Esophagus squamous epithelium (tissue), 4 donors: ENCODE measurements around the gene ZNF333.

Experiments
- CTCF ChIP-seq, 6 experiments: fragments of 450-650 bp in 4 of 6; fragments of 200-600 bp in 2 of 6; sonication (generic) in 2 of 6; IDR thresholded peaks; one replicate each; pipeline ENCODE4 v1.5.1; 2016 to 2019; ENCODE audit warnings: antibody characterized with exemption in 6 of 6, mild to moderate bottlenecking in 4 of 6, moderate library complexity in 4 of 6
- POLR2A ChIP-seq, 4 donors: fragments of 450-650 bp; IDR thresholded peaks; one replicate each; pipeline ENCODE4 v1.6.1; 2017; ENCODE audit warnings: antibody characterized with exemption in 4 of 4, mild to moderate bottlenecking in 4 of 4, moderate library complexity in 3 of 4

- no peak for TF ChIP-seq POLR2A (IDR thresholded peaks at IDR 0.05)
- TF ChIP-seq CTCF (IDR thresholded peaks at IDR 0.05): no peak
Measured at GRCh38 chr19:14703833-14704232, 14.0 kb downstream of the ZNF333 start.
